ENCODE results near the gene TSR3. TPM values are rescaled to one million over a fixed set of nuclear protein-coding genes. Genes with fewer than 3 reads are reported as not detected.
"Not testable (repeated sequence)": the region's sequence is repeated elsewhere in the genome, so short reads cannot be mapped to it uniquely, and the experiment has no call there.

The TSR3 gene
- total and polyA plus RNA-seq, 4 donors = 32.1 to 88.0 (median 52.9) TPM

GRCh38 chr16:1331712-1332617 is 19.7 kb downstream of the TSR3 start:
- intact Hi-C loops (cut with DNase I) = no loop called here
- DNase-seq (peak in 1 of 2 donors; percentile 71), ATAC-seq (ENCODE audit: low FRiP score) (no peak)
- H3K9me3 ChIP-seq (ENCODE audit: control insufficient read depth, low read length) = peaks cover 2% of the 10 kb centered on the region
- H3K36me3 ChIP-seq (ENCODE audit: control insufficient read depth in 1 of 2, insufficient read depth in 2 of 2, low read length in 1 of 2) = no peaks in the 10 kb centered on the region
- no peaks in the 10 kb centered on the region for H3K4me1 ChIP-seq (ENCODE audit: control insufficient read depth in 1 of 2, insufficient read depth in 2 of 2, low read length in 2 of 2)
- no peaks in the 10 kb centered on the region for H3K27me3 ChIP-seq (ENCODE audit: control insufficient read depth in 1 of 2, insufficient read depth in 2 of 2, low read length in 1 of 2)
- WGBS, 2 donors = 3% methylated on average over 34 of the region's 34 CpGs
- H3K4me3 ChIP-seq (ENCODE audit: low read length in 2 of 2) = no peak overlapping the region
- no peak overlapping the region for H3K27ac ChIP-seq (ENCODE audit: low read depth in 1 of 2, low read length in 2 of 2)

- H3K36me3 ChIP-seq (ENCODE audit: control insufficient read depth in 1 of 2, insufficient read depth in 2 of 2, low read length in 1 of 2) = no peaks in the 10 kb centered on the region
- no peaks in the 10 kb centered on the region for H3K27me3 ChIP-seq (ENCODE audit: control insufficient read depth in 1 of 2, insufficient read depth in 2 of 2, low read length in 1 of 2)
- ATAC-seq (ENCODE audit: low FRiP score) = no peak
- 40 to 43% methylated on average over 22 of the region's 22 CpGs for WGBS, 2 donors
- H3K9me3 ChIP-seq (ENCODE audit: control insufficient read depth, low read length) = peaks cover 2% of the 10 kb centered on the region
- no peak overlapping the region for H3K27ac ChIP-seq (ENCODE audit: low read depth in 1 of 2, low read length in 2 of 2)
- DNase-seq = no peak
- H3K4me3 ChIP-seq (ENCODE audit: low read length in 2 of 2) = no peak overlapping the region
- H3K4me1 ChIP-seq (ENCODE audit: control insufficient read depth in 1 of 2, insufficient read depth in 2 of 2, low read length in 2 of 2) = no peaks in the 10 kb centered on the region
- intact Hi-C loops (cut with DNase I) = no loop called here
Measured at GRCh38 chr16:1330931-1331711, 20.6 kb downstream of the TSR3 start.

GRCh38 chr16:1330260-1330914 is 21.3 kb downstream of the TSR3 start:
- ATAC-seq (ENCODE audit: low FRiP score) (no peak), DNase-seq (no peak)
- no peaks in the 10 kb centered on the region for H3K36me3 ChIP-seq (ENCODE audit: control insufficient read depth in 1 of 2, insufficient read depth in 2 of 2, low read length in 1 of 2)
- H3K4me3 ChIP-seq (ENCODE audit: low read length in 2 of 2) = no peak overlapping the region
- no peaks in the 10 kb centered on the region for H3K4me1 ChIP-seq (ENCODE audit: control insufficient read depth in 1 of 2, insufficient read depth in 2 of 2, low read length in 2 of 2)
- intact Hi-C loops (cut with DNase I) = no loop called here
- peaks cover 2% of the 10 kb centered on the region for H3K9me3 ChIP-seq (ENCODE audit: control insufficient read depth, low read length)
- WGBS, 2 donors = 50 to 54% methylated on average over 17 of the region's 17 CpGs
- H3K27ac ChIP-seq (ENCODE audit: low read depth in 1 of 2, low read length in 2 of 2) = no peak overlapping the region
- no peaks in the 10 kb centered on the region for H3K27me3 ChIP-seq (ENCODE audit: control insufficient read depth in 1 of 2, insufficient read depth in 2 of 2, low read length in 1 of 2)

- H3K9me3 ChIP-seq (ENCODE audit: control insufficient read depth, low read length); H3K36me3 ChIP-seq (ENCODE audit: control insufficient read depth in 1 of 2, insufficient read depth in 2 of 2, low read length in 1 of 2); H3K27ac ChIP-seq (ENCODE audit: low read depth in 1 of 2, low read length in 2 of 2); H3K27me3 ChIP-seq (ENCODE audit: control insufficient read depth in 1 of 2, insufficient read depth in 2 of 2, low read length in 1 of 2); DNase-seq; ATAC-seq (ENCODE audit: low FRiP score); H3K4me3 ChIP-seq (ENCODE audit: low read length in 2 of 2); H3K4me1 ChIP-seq (ENCODE audit: control insufficient read depth in 1 of 2, insufficient read depth in 2 of 2, low read length in 2 of 2); intact Hi-C loops (cut with DNase I): not testable (repeated sequence)
- WGBS, 2 donors = 92 to 95% methylated on average over 10 of the region's 10 CpGs
Measured at GRCh38 chr16:1328961-1329360, 22.7 kb downstream of the TSR3 start.

GRCh38 chr16:1328136-1328535 is 23.5 kb downstream of the TSR3 start:
- H3K36me3 ChIP-seq (ENCODE audit: control insufficient read depth in 1 of 2, insufficient read depth in 2 of 2, low read length in 1 of 2); H3K27ac ChIP-seq (ENCODE audit: low read depth in 1 of 2, low read length in 2 of 2); DNase-seq; ATAC-seq (ENCODE audit: low FRiP score); H3K27me3 ChIP-seq (ENCODE audit: control insufficient read depth in 1 of 2, insufficient read depth in 2 of 2, low read length in 1 of 2); H3K9me3 ChIP-seq (ENCODE audit: control insufficient read depth, low read length); intact Hi-C loops (cut with DNase I); H3K4me1 ChIP-seq (ENCODE audit: control insufficient read depth in 1 of 2, insufficient read depth in 2 of 2, low read length in 2 of 2); H3K4me3 ChIP-seq (ENCODE audit: low read length in 2 of 2): not testable (repeated sequence)
- 89 to 90% methylated on average over 20 of the region's 20 CpGs for WGBS, 2 donors

- H3K4me1 ChIP-seq (ENCODE audit: control insufficient read depth in 1 of 2, insufficient read depth in 2 of 2, low read length in 2 of 2) = no peaks in the 10 kb centered on the region
- intact Hi-C loops (cut with DNase I) = no loop called here
- no peaks in the 10 kb centered on the region for H3K27me3 ChIP-seq (ENCODE audit: control insufficient read depth in 1 of 2, insufficient read depth in 2 of 2, low read length in 1 of 2)
- peaks cover 2% of the 10 kb centered on the region for H3K9me3 ChIP-seq (ENCODE audit: control insufficient read depth, low read length)
- WGBS, 2 donors = 62 to 63% methylated on average over 5 of the region's 5 CpGs
- no peak for DNase-seq
- no peak overlapping the region for H3K4me3 ChIP-seq (ENCODE audit: low read length in 2 of 2)
- H3K36me3 ChIP-seq (ENCODE audit: control insufficient read depth in 1 of 2, insufficient read depth in 2 of 2, low read length in 1 of 2) = peaks cover 3 to 4% of the 10 kb centered on the region in 2 donors
- ATAC-seq (ENCODE audit: low FRiP score) = no peak
- H3K27ac ChIP-seq (ENCODE audit: low read depth in 1 of 2, low read length in 2 of 2) = no peak overlapping the region
Measured at GRCh38 chr16:1327619-1327947, 24.1 kb downstream of the TSR3 start.

- H3K4me1 ChIP-seq (ENCODE audit: control insufficient read depth in 1 of 2, insufficient read depth in 2 of 2, low read length in 2 of 2) = no peaks in the 10 kb centered on the region
- intact Hi-C loops (cut with DNase I) = no loop called here
- peaks cover 3 to 4% of the 10 kb centered on the region in 2 donors for H3K36me3 ChIP-seq (ENCODE audit: control insufficient read depth in 1 of 2, insufficient read depth in 2 of 2, low read length in 1 of 2)
- H3K27me3 ChIP-seq (ENCODE audit: control insufficient read depth in 1 of 2, insufficient read depth in 2 of 2, low read length in 1 of 2) = no peaks in the 10 kb centered on the region
- H3K27ac ChIP-seq (ENCODE audit: low read depth in 1 of 2, low read length in 2 of 2) = no peak overlapping the region
- no peak overlapping the region for H3K4me3 ChIP-seq (ENCODE audit: low read length in 2 of 2)
- WGBS, 2 donors = 71% methylated on average over 13 to 17 of the region's 17 CpGs
- peaks cover 2% of the 10 kb centered on the region for H3K9me3 ChIP-seq (ENCODE audit: control insufficient read depth, low read length)
- DNase-seq = no peak
- no peak for ATAC-seq (ENCODE audit: low FRiP score)
Measured at GRCh38 chr16:1326946-1327618, 24.6 kb downstream of the TSR3 start.

- ATAC-seq (ENCODE audit: low FRiP score) (no peak), DNase-seq (no peak)
- Histone ChIP-seq H3K27ac (ENCODE audit: low read depth in 1 of 2, low read length in 2 of 2) (no peak overlapping the region), H3K36me3 (ENCODE audit: control insufficient read depth in 1 of 2, insufficient read depth in 2 of 2, low read length in 1 of 2) (peaks cover 3 to 4% of the 10 kb centered on the region in 2 donors), H3K4me1 (ENCODE audit: control insufficient read depth in 1 of 2, insufficient read depth in 2 of 2, low read length in 2 of 2) (no peaks in the 10 kb centered on the region), H3K9me3 (ENCODE audit: control insufficient read depth, low read length) (peaks cover 2% of the 10 kb centered on the region), H3K4me3 (ENCODE audit: low read length in 2 of 2) (no peak overlapping the region), H3K27me3 (ENCODE audit: control insufficient read depth in 1 of 2, insufficient read depth in 2 of 2, low read length in 1 of 2) (no peaks in the 10 kb centered on the region)
- WGBS, 2 donors = 70 to 72% methylated on average over 15 to 17 of the region's 17 CpGs
- intact Hi-C loops (cut with DNase I) = no loop called here
Measured at GRCh38 chr16:1326391-1326790, 25.3 kb downstream of the TSR3 start.
